SK-N-MC (cell line): ENCODE results near the gene PTPRN2.

ENCODE experiments used
- FOXP2 ChIP-seq: optimal IDR thresholded peaks from 2 replicates; pipeline ENCODE3; 2011; ENCODE audit warnings: mild to moderate bottlenecking, moderate library complexity; ENCODE audit not compliant: insufficient read depth; ENCODE audit errors: extremely low read length, control extremely low read depth
- POLR2AphosphoS5 ChIP-seq: IDR thresholded peaks from 2 replicates; pipeline ENCODE4 v1.6.1; 2012; ENCODE audit warnings: mild to moderate bottlenecking, low read depth, low read length, borderline replicate concordance

DNA sequence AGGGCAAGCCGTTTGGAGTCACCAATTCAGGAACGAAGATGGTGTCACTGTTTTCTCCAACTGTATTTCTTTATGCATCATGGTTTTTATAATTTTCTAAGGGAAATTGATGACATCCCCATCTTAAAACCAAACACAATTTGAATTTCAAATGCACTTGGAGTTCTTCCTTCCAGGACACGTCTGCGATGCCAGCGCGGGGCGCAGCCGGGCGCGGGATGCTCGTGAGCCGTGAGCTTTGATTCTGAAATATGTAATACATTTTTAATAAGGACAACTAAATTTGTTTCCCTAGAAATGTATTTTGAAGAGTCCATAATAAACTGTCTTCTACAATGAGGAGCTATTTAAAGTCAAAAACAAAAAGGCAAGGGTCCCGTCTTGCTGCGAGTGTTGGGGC is 758.7 kb downstream of the PTPRN2 start:
- TF ChIP-seq FOXP2 (no peak), POLR2AphosphoS5 (no peak)
